Measurements from ENCODE around the gene B4GALT4. TPM values are rescaled to one million over a fixed set of nuclear protein-coding genes. Genes with fewer than 3 reads are reported as not detected.
"Not testable (repeated sequence)": the region's sequence is repeated elsewhere in the genome, so short reads cannot be mapped to it uniquely, and the experiment has no call there.

B4GALT4 gene
- total and polyA plus RNA-seq, 7 donors, result 3.2 to 12.7 (median 6.2) TPM

DNA sequence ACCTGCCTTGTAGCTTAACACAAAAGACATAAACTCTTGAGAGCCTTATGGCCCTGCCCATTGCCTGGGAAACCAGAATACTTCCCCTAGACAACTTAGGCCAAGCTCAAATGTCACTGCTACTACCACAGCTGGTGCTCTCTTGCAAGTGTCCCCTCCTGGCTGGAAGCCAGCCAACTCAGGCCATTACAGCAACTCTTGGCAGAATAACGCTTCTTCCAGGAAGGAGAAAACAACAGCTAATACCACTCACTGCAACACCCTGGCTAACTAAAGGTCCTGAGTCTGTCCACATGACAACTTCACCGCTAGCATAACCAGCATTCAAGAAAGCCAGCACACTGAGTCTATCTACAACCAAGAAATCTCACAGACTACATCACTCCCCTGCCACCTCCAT is 5.1 kb upstream of the B4GALT4 start:
- Histone ChIP-seq H3K27ac (no peak overlapping the region), H3K9me3 (peaks cover 7% of the 10 kb centered on the region), H3K4me1 (peaks cover 5% of the 10 kb centered on the region), H3K4me3 (no peak overlapping the region), H3K27me3 (ENCODE audit: insufficient read depth in 3 of 3, low read length in 2 of 3) (no peaks in the 10 kb centered on the region), H3K36me3 (ENCODE audit: insufficient read depth in 1 of 2, low read depth in 1 of 2) (no peaks in the 10 kb centered on the region)
- intact Hi-C loops (cut with DNase I), result no loop called here
- peak; percentile 46 to 77 for DNase-seq
- ATAC-seq, result peak in 3 of 4 donors; percentile 43 to 75 (median 62)
- TF ChIP-seq, protein P1, sequence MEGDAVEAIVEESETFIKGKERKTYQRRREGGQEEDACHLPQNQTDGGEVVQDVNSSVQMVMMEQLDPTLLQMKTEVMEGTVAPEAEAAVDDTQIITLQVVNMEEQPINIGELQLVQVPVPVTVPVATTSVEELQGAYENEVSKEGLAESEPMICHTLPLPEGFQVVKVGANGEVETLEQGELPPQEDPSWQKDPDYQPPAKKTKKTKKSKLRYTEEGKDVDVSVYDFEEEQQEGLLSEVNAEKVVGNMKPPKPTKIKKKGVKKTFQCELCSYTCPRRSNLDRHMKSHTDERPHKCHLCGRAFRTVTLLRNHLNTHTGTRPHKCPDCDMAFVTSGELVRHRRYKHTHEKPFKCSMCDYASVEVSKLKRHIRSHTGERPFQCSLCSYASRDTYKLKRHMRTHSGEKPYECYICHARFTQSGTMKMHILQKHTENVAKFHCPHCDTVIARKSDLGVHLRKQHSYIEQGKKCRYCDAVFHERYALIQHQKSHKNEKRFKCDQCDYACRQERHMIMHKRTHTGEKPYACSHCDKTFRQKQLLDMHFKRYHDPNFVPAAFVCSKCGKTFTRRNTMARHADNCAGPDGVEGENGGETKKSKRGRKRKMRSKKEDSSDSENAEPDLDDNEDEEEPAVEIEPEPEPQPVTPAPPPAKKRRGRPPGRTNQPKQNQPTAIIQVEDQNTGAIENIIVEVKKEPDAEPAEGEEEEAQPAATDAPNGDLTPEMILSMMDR (IDR thresholded peaks at IDR 0.05), result no peak
- 23 to 37% (median 29%) methylated on average over 2 of the region's 2 CpGs for WGBS, 3 donors

DNA sequence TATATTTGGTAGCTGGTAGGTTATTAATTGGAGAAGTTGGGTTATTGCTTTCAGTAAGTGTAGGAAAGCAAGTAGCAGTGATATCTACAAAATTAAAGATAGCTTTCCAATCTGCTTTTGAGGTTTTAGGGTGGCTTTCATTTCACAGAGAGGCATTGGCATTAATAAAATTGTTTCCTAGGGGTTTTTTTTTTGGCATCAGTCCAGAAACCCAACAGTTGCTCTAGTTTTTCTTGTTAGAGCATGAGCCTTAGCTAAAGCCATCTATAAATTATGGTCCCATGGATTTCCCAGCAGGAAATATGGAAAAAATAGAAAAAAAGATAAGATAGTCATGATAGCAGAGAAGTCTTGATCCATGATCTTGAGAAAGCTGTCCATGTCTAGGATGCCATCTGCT is 3.0 kb upstream of the B4GALT4 start:
- Histone ChIP-seq H3K4me1 (peaks cover 8% of the 10 kb centered on the region), H3K4me3 (no peak overlapping the region), H3K27ac (no peak overlapping the region), H3K27me3 (ENCODE audit: insufficient read depth in 3 of 3, low read length in 2 of 3) (no peaks in the 10 kb centered on the region), H3K36me3 (ENCODE audit: insufficient read depth in 1 of 2, low read depth in 1 of 2) (no peaks in the 10 kb centered on the region), H3K9me3 (peaks cover 4% of the 10 kb centered on the region)
- no peak for DNase-seq
- TF ChIP-seq, protein P1 (IDR thresholded peaks at IDR 0.05), result no peak
- no peak for ATAC-seq
- intact Hi-C loops (cut with DNase I), result no loop called here

DNA sequence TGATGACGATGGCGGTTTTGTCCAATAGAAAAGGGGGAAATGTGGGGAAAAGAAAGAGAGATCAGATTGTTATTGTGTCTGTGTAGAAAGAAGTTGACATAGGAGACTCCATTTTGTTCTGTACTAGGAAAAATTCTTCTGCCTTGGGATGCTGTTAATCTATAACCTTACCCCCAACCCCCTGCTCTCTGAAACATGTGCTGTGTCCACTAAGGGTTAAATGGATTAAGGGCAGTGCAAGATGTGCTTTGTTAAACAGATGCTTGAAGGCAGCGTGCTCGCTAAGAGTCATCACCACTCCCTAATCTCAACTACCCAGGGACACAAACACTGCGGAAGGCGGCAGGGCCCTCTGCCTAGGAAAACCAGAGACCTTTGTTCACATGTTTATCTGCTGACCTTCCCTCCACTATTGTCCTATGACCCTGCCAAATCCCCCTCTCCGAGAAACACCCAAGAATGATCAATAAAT is 2.4 kb upstream of the B4GALT4 start:
- H3K4me1 ChIP-seq, result peaks cover 10% of the 10 kb centered on the region
- DNase-seq; H3K27me3 ChIP-seq (ENCODE audit: insufficient read depth in 3 of 3, low read length in 2 of 3); H3K36me3 ChIP-seq (ENCODE audit: insufficient read depth in 1 of 2, low read depth in 1 of 2); H3K4me3 ChIP-seq; H3K27ac ChIP-seq; intact Hi-C loops (cut with DNase I); ATAC-seq; H3K9me3 ChIP-seq: not testable (repeated sequence)
- WGBS, 3 donors, result 76 to 87% (median 83%) methylated on average over 5 to 7 of the region's 7 CpGs

DNA sequence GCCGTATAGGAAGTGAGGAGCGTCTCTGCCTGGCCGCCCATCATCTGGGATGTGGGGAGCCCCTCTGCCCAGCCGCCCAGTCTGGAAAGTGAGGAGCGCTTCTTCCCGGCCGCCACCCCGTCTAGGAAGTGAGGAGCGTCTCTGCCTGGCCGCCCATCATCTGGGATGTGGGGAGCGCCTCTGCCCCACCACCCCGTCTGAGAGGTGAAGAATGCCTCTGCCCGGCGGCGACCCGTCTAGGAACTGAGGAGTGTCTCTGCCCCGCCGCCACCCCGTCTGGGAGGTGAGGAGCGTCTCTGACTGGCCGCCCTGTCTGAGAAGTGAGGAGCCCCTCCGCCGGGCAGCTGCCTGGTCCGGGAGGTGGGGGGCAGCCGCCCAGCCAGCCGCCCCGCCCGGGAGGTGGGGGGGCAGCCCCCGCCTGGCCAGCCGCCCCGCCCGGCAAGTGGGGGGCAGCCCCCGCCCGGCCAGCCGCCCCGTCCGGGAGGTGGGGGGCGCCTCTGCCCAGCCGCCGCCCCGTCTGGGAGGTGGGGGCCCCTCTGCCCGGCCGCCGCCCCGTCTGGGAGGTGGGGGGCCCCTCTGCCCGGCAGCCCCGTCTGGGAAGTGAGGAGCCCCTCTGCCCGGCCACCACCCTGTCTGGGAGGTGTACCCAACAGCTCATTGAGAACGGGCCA is 1.8 kb upstream of the B4GALT4 start:
- H3K27ac ChIP-seq; H3K27me3 ChIP-seq (ENCODE audit: insufficient read depth in 3 of 3, low read length in 2 of 3); ATAC-seq; intact Hi-C loops (cut with DNase I); H3K36me3 ChIP-seq (ENCODE audit: insufficient read depth in 1 of 2, low read depth in 1 of 2); H3K4me3 ChIP-seq; DNase-seq; H3K9me3 ChIP-seq: not testable (repeated sequence)
- 92 to 95% (median 95%) methylated on average over 25 to 48 of the region's 49 CpGs for WGBS, 3 donors
- peaks cover 10% of the 10 kb centered on the region for H3K4me1 ChIP-seq

DNA sequence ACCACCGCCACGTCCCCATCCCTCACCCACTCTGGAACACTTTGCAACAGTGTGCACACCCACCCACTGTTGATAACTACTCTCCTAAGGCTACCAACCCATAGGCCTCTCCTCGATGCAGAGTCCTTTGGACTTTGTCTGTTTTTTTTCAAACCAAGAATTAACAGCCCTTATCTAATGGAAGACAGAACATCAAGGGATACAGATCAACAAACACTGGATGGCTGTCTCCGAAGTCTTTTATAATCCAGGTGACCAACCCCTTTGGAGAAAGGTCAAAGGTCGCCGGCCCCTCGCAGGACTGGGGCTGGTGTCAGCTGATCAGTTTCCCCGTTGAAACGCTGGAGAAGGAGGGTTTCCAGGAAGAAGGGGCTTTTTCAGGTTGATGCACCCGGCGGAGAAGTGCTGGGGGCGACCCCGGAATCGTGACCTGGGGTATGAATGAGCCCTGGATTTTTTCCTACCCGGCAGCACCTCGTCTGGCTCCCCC is 532 bp downstream of the B4GALT4 start:
- TF ChIP-seq, protein P1 (IDR thresholded peaks at IDR 0.05), result no peak
- Histone ChIP-seq H3K9me3 (no peaks in the 10 kb centered on the region), H3K4me3 (peak overlapping the region; percentile 89), H3K4me1 (peaks cover 10% of the 10 kb centered on the region), H3K27ac (peak overlapping the region; percentile 92), H3K27me3 (ENCODE audit: insufficient read depth in 3 of 3, low read length in 2 of 3) (no peaks in the 10 kb centered on the region), H3K36me3 (ENCODE audit: insufficient read depth in 1 of 2, low read depth in 1 of 2) (peaks cover 0 to 19% of the 10 kb centered on the region in 2 donors)
- DNase-seq (peak; percentile 21 to 57), ATAC-seq (peak; percentile 10 to 25 (median 14))
- intact Hi-C loops (cut with DNase I), result no loop called here
- WGBS, 3 donors, result 7 to 12% (median 9%) methylated on average over 15 to 16 of the region's 16 CpGs
